Left lung (tissue), 10 donors: ENCODE data around the gene PNKD. TPM values are rescaled to one million over a fixed set of nuclear protein-coding genes. Genes with fewer than 3 reads are reported as not detected.

Experiments
- ATAC-seq: fragments of 200-7000 bp; cut with Tn5 transposase; one replicate; pipeline ENCODE4 v1.9.1; 2020; ENCODE audit warnings: moderate library complexity
- DNase-seq, 4 donors: peaks; one replicate each; pipeline ENCODE4 v3.0.0-alpha.2; 2013 to 2020
- H3K27ac ChIP-seq, 2 donors: fragments of 200-600 bp; sonication (generic) in 1 of 2; one replicate each; pipeline versions ENCODE4 v1.5.0 to v1.8.0; 2020 to 2021
- H3K27me3 ChIP-seq, 2 donors: fragments of 200-600 bp; sonication (generic) in 1 of 2; one replicate each; pipeline versions ENCODE4 v1.5.0 to v1.8.0; 2020 to 2021
- H3K36me3 ChIP-seq, 2 donors: fragments of 200-600 bp; sonication (generic) in 1 of 2; one replicate each; pipeline versions ENCODE4 v1.5.0 to v1.8.0; 2020 to 2021
- H3K4me1 ChIP-seq, 2 donors: fragments of 200-600 bp; one replicate each; pipeline ENCODE4 v1.8.0; 2021
- H3K4me3 ChIP-seq, 2 donors: fragments of 200-600 bp; sonication (generic) in 1 of 2; one replicate each; pipeline versions ENCODE4 v1.5.0 to v1.8.0; 2020 to 2021; ENCODE audit warnings: mild to moderate bottlenecking in 1 of 2
- H3K9me3 ChIP-seq, 2 donors: fragments of 200-600 bp; sonication (generic) in 1 of 2; one replicate each; pipeline versions ENCODE4 v1.5.0 to v1.8.0; 2020 to 2021
- CTCF ChIP-seq, 2 donors: fragments of 200-600 bp; sonication (generic) in 1 of 2; IDR thresholded peaks; one replicate each; pipeline versions ENCODE4 v1.5.0 to v1.8.0; 2021; ENCODE audit warnings: antibody characterized with exemption in 2 of 2
- intact Hi-C, 2 donors: fragments of 100-400 bp; cut with DNase I; formaldehyde crosslinking; loops; one replicate each; pipeline versions ENCODE4 v1.11.2 to v1.14.2; 2022
- polyA plus RNA-seq, 6 donors: library from polyadenylated mRNA; unstranded; fragments of 120-200 nt; gene quantifications; one replicate each; pipeline ENCODE4 v1.2.1, GENCODE V29; 2013; ENCODE audit not compliant: insufficient read length in 6 of 6
- total RNA-seq, 2 donors: library from RNA; stranded (reverse); fragmentation: NEBNext Ultra II Directional; extraction: Animal tissue kit (Norgen Biotek cat#: 25700); gene quantifications; one replicate each; pipeline ENCODE4 v1.2.1, GENCODE V29; 2021
- donor health status: DM: no; HTN: yes; CAD: no.
- donor health status: DM: no; HTN: no; CAD: no.

Gene PNKD
- total and polyA plus RNA-seq, 8 donors, result 58.2 to 96.8 (median 62.4) TPM

DNA sequence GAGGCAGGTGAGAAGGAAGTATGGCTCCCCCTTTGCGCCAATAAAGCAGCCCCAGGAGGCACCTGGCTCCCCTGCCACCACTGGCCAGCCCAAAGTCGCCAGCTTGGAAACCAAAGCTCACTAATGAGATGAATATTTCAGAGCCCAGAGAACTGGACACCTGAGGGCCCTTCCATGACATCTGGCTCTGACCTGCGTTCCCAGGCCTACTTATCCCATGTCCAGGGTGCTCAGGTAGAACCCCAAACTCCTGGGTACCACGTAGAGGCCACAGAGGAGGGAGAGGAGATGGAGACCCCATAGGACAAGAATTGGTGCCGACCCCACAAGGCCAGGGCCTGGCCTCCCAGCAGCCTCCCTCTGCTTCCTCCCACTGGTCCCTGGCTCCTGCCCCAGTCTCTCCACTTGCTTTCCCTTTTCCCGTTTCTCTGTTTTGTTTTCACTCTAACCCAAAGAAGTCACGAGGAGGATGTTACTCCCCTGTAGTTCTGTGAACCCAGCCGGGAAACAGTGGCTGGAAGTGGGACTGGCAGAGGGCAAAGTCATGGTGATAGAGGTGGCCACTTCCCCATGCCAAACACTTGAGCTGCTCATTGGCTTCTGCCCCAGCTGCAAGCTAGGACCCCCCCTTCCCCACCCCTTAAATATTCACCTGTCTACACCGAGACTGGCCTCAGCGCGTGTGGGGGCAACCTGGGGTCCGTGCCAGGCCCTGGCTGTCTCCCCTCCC is 21.2 kb downstream of the PNKD start:
- intact Hi-C loops, result no loop called here
- ATAC-seq (peak; percentile 26), DNase-seq (peak in 1 of 4 donors; percentile 77)
- Histone ChIP-seq H3K9me3 (no peaks in the 10 kb centered on the region), H3K27ac (peak overlapping the region; percentile 98), H3K4me1 (peaks cover 49 to 85% of the 10 kb centered on the region in 2 donors), H3K27me3 (no peaks in the 10 kb centered on the region), H3K4me3 (peak overlapping the region; percentile 75 to 95), H3K36me3 (no peaks in the 10 kb centered on the region)
- no peak for TF ChIP-seq CTCF (IDR thresholded peaks at IDR 0.05)

DNA sequence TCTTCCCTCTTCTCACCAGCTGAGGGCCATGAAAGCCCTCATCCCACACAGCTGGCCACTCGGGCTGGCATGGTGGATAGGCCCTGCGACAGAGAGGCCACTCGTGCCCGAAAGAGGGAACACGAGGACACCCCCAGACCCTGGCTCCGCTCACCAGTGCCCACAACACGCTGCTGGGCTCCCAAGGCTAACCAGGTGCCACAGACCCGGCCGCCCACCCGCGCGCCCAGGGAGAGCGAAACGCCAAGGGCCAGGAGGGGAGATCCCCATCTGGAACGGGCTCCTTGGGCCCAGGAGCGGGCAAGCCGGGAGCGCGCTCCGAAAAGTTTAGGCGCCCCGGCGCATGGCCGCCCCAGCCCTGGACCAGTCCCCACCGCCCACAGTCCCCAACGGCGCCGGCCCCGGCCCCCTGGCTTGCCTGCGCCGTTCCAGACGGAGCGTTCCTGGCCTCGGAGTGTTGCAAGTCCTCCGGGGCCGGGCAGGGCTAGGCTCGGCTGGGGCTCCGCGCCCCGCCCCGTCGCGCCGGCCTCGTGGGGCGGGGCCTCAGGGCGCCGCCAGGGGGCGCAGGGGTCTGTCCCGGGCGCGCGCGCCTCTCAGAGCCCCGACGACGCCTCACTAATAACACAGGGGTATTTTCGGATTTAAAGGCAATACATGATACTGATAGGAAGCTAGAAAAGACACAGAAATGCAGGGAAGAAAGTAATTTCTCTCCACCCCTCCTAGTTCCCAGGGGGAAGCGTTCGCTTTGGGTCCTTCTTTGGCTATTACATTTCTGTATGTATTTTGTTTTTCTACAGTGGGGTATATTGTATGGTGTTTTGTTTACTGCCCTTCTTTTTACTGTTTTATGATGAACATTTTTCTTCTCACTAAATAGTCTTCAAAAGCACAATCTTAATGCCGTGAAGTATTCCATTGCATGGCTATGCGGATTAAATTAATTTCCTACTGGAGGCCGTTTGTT is 22.0 kb downstream of the PNKD start, which contains the start of gene TMBIM1:
Gene TMBIM1 (minus strand): TSS at position 456 of the 967 bp plus-strand sequence. CDS start 10,362 bp downstream, outside the sequence.
- ATAC-seq (peak; percentile 90), DNase-seq (peak; percentile 77 to 96 (median 82))
- Histone ChIP-seq H3K4me1 (peaks cover 41 to 76% of the 10 kb centered on the region in 2 donors), H3K36me3 (no peaks in the 10 kb centered on the region), H3K27ac (peak within 1 kb of the TSS; percentile 98), H3K27me3 (no peaks in the 10 kb centered on the region), H3K4me3 (peak within 1 kb of the TSS; percentile 75 to 95), H3K9me3 (no peaks in the 10 kb centered on the region)
- intact Hi-C loops, result no loop called here
- TF ChIP-seq CTCF (IDR thresholded peaks at IDR 0.05), result peak; percentile 97 to 98

- peak overlapping the region; percentile 83 to 98 for H3K27ac ChIP-seq
Measured at GRCh38 chr2:218293715-218294429, 23.6 kb downstream of the PNKD start.

GRCh38 chr2:218294430-218295022 is 24.2 kb downstream of the PNKD start:
- ATAC-seq, result no peak
- Histone ChIP-seq H3K4me3 (no peak overlapping the region), H3K4me1 (peaks cover 27 to 54% of the 10 kb centered on the region in 2 donors), H3K27ac (peak overlapping the region; percentile 83 to 98), H3K27me3 (no peaks in the 10 kb centered on the region), H3K9me3 (no peaks in the 10 kb centered on the region), H3K36me3 (no peaks in the 10 kb centered on the region)
- intact Hi-C loops, result loop anchor here in 1 of 2 donors (5.0 kb wide), 1 partner anchor 103 kb away; the partner anchor contains the start of gene CTDSP1
- TF ChIP-seq CTCF (IDR thresholded peaks at IDR 0.05), result no peak
- DNase-seq, result no peak

More at GRCh38 chr2:218293715-218294429, 23.6 kb downstream of the PNKD start:
- H3K36me3 ChIP-seq, result no peaks in the 10 kb centered on the region
- DNase-seq, result no peak
- TF ChIP-seq CTCF (IDR thresholded peaks at IDR 0.05), result no peak
- H3K27me3 ChIP-seq, result no peaks in the 10 kb centered on the region
- H3K4me3 ChIP-seq, result no peak overlapping the region
- peaks cover 32 to 61% of the 10 kb centered on the region in 2 donors for H3K4me1 ChIP-seq
- intact Hi-C loops, result no loop called here
- H3K9me3 ChIP-seq, result no peaks in the 10 kb centered on the region
- no peak for ATAC-seq
